GM12878 (cell line): ENCODE data around the gene WNT11. TPM values are rescaled to one million over a fixed set of nuclear protein-coding genes. Genes with fewer than 3 reads are reported as not detected.

Experiments
- ATAC-seq: fragments of 200-7000 bp; cut with Tn5 transposase; 3 replicates; pipeline ENCODE4 v1.9.1; 2020; ENCODE audit warnings: mild to moderate bottlenecking, moderate library complexity
- BruUV-seq: library from RNA; stranded (reverse); fragments of 400-500 nt; replicated peaks from 2 replicates; lab custom pipeline; 2021; lab: Mats Ljungman, UMichigan
- CTCF ChIA-PET: fragments of 300-600 bp; sonication (Branson Sonifier 250); formaldehyde crosslinking; extraction: SDS; loops from one replicate; lab custom pipeline; 2021; ENCODE audit warnings: inconsistent platforms; lab: Yijun Ruan, JAX
- POLR2A ChIA-PET: fragments of 350-600 bp; formaldehyde crosslinking; extraction: SDS; loops from one replicate; lab custom pipeline; 2021; ENCODE audit warnings: inconsistent platforms; lab: Charles Lee
- RAD21 ChIA-PET: fragments of 300-600 bp; sonication (Branson Sonifier 250); formaldehyde crosslinking; loops from one replicate; lab custom pipeline; 2023; ENCODE audit warnings: antibody characterized with exemption; ENCODE audit not compliant: unreplicated experiment; lab: Charles Lee
- SMC1A ChIA-PET: fragments of 300-600 bp; sonication (Branson Sonifier 250); formaldehyde crosslinking; loops from one replicate; lab custom pipeline; 2023; ENCODE audit not compliant: unreplicated experiment, uncharacterized antibody; lab: Charles Lee
- DNase-seq: peaks from one replicate; pipeline ENCODE4 v3.0.0-alpha.2; 2011; ENCODE audit warnings: low read depth, low spot score
- FAIRE-seq: peaks from 3 replicates; lab custom pipeline; 2011; peaks lifted over from hg19 to GRCh38; lab: Jason Lieb, UNC
- H2AFZ ChIP-seq: 2 replicates; pipeline ENCODE4 v1.6.0; 2011; ENCODE audit warnings: low read depth, low read length, control low read depth; ENCODE audit not compliant: control insufficient read depth
- H3K27ac ChIP-seq: 2 replicates; pipeline ENCODE4 v1.5.1; 2011; ENCODE audit warnings: control low read depth; ENCODE audit not compliant: control insufficient read depth, insufficient read depth
- H3K27me3 ChIP-seq, 2 experiments: replicated peaks in 1 of 2; 2 replicates each; pipeline versions ENCODE4 v1.6.0 to v1.6.1; 2011; ENCODE audit warnings: low read length in 1 of 2; ENCODE audit not compliant: control insufficient read depth in 2 of 2, insufficient read depth in 2 of 2
- H3K36me3 ChIP-seq, 2 experiments: 2 replicates each; pipeline ENCODE4 v1.5.1; 2011; ENCODE audit warnings: low read length in 1 of 2; ENCODE audit not compliant: control insufficient read depth in 2 of 2, insufficient read depth in 2 of 2
- H3K4me1 ChIP-seq: 2 replicates; pipeline ENCODE4 v1.6.1; 2011; ENCODE audit warnings: mild to moderate bottlenecking, low read length, moderate library complexity, mixed read lengths; ENCODE audit not compliant: control insufficient read depth, insufficient read depth
- H3K4me2 ChIP-seq: 2 replicates; pipeline ENCODE4 v1.6.0; 2011; ENCODE audit warnings: control low read depth; ENCODE audit not compliant: control insufficient read depth, insufficient read depth
- H3K4me3 ChIP-seq: fragments of 200-600 bp; sonication (generic); 2 replicates; pipeline ENCODE4 v1.5.1; 2016
- H3K79me2 ChIP-seq: 2 replicates; pipeline ENCODE4 v1.6.0; 2011; ENCODE audit warnings: low read length; ENCODE audit not compliant: control insufficient read depth, insufficient read depth
- H3K9ac ChIP-seq: 2 replicates; pipeline ENCODE4 v1.8.0; 2011; ENCODE audit warnings: low read length, control low read depth, mixed read lengths; ENCODE audit not compliant: control insufficient read depth, insufficient read depth
- H3K9me3 ChIP-seq: replicated peaks from 3 replicates; pipeline ENCODE4 v1.5.1; 2011; ENCODE audit warnings: mild to moderate bottlenecking, low read length; ENCODE audit not compliant: control insufficient read depth, insufficient read depth
- H4K20me1 ChIP-seq: 2 replicates; pipeline ENCODE4 v1.6.0; 2011; ENCODE audit not compliant: control insufficient read depth, insufficient read depth
- EED ChIP-seq: sonication (generic); IDR thresholded peaks from 2 replicates; pipeline ENCODE4 v1.6.1; 2016; ENCODE audit warnings: antibody characterized with exemption, low read depth
- ESRRA ChIP-seq: IDR thresholded peaks from 2 replicates; pipeline ENCODE4 v1.6.1; 2012; ENCODE audit warnings: mild to moderate bottlenecking, low read length, improper control_type of control experiment
- ETV6 ChIP-seq, 2 experiments: fragments of 450-650 bp in 1 of 2; IDR thresholded peaks in 1 of 2; conservative IDR thresholded peaks in 1 of 2; 2 replicates each; pipeline ENCODE4 v1.6.1; 2014; ENCODE audit warnings: antibody characterized with exemption in 1 of 2, borderline replicate concordance in 1 of 2, low read depth in 1 of 2, mild to moderate bottlenecking in 1 of 2, moderate library complexity in 1 of 2
- FOS ChIP-seq: IDR thresholded peaks from 3 replicates; pipeline ENCODE4 v1.6.1; 2011; ENCODE audit warnings: borderline replicate concordance; ENCODE audit not compliant: insufficient read length; ENCODE audit errors: extremely low read depth
- NFXL1 ChIP-seq: fragments of 450-650 bp; IDR thresholded peaks from 2 replicates; pipeline ENCODE4 v1.6.1; 2017; ENCODE audit warnings: antibody characterized with exemption, mild to moderate bottlenecking, borderline replicate concordance
- POLR2A ChIP-seq: IDR thresholded peaks from 2 replicates; pipeline ENCODE4 v1.6.1; 2011; ENCODE audit warnings: low read depth, mild to moderate bottlenecking, low read length
- POLR2AphosphoS5 ChIP-seq: IDR thresholded peaks from 2 replicates; pipeline ENCODE4 v1.6.1; 2011; ENCODE audit warnings: mild to moderate bottlenecking, low read length, inconsistent platforms
- POU2F2 ChIP-seq: IDR thresholded peaks from 3 replicates; pipeline ENCODE4 v1.6.1; 2011; ENCODE audit warnings: low read depth, mild to moderate bottlenecking, low read length, borderline replicate concordance
- SIN3A ChIP-seq: IDR thresholded peaks from 2 replicates; pipeline ENCODE4 v1.6.1; 2012; ENCODE audit warnings: low read depth, low read length, improper control_type of control experiment
- SMARCA5 ChIP-seq: fragments of 450-650 bp; IDR thresholded peaks from 2 replicates; pipeline ENCODE4 v1.6.1; 2017; ENCODE audit warnings: mild to moderate bottlenecking
- SPI1 ChIP-seq: IDR thresholded peaks from 2 replicates; pipeline ENCODE4 v1.6.1; 2011; ENCODE audit warnings: low read depth, mild to moderate bottlenecking, low read length, moderate library complexity, borderline replicate concordance; ENCODE audit not compliant: insufficient read depth
- STAT1 ChIP-seq: fragments of 450-650 bp; conservative IDR thresholded peaks from 2 replicates; pipeline ENCODE4 v1.6.1; 2014; ENCODE audit warnings: antibody characterized with exemption, mild to moderate bottlenecking
- TAF1 ChIP-seq: IDR thresholded peaks from 2 replicates; pipeline ENCODE4 v1.6.1; 2011; ENCODE audit warnings: mild to moderate bottlenecking, low read depth, low read length, borderline replicate concordance
- WGBS: methylation state at CpG from one replicate; pipeline ENCODE4 v1.1.6; 2016; ENCODE audit warnings: low lambda C conversion rate; ENCODE audit not compliant: insufficient replicate concordance, insufficient coverage; ENCODE audit errors: missing lambda C conversion rate; 5-methylcytosine and 5-hydroxymethylcytosine counted together
- in situ Hi-C: fragments of 300-500 bp; cut with MboI; formaldehyde crosslinking; loops from 9 replicates; pipeline ENCODE4 v1.14.3; 2018; ENCODE audit warnings: mixed read lengths
- intact Hi-C: fragments of 100-400 bp; cut with micrococcal nuclease; formaldehyde crosslinking; loops from one replicate; pipeline ENCODE4 v1.14.2; 2022; ENCODE audit not compliant: unreplicated experiment
- polyA plus RNA-seq, 11 experiments: library from polyadenylated mRNA; depleted of rRNA in 4 of 11; unstranded in 6 of 11; stranded (reverse) in 5 of 11; fragments of >200 nt; fragmentation: Nextera tagmentation in 4 of 11; fragmentation: Illumina TruSeq in 1 of 11; extraction: Ambion mirVana in 4 of 11; extraction: Trizol in 1 of 11; gene quantifications; 1 replicate in 1 of 11; 2 replicates in 10 of 11; pipeline versions ENCODE4 v1.2.1 to v1.2.3, GENCODE V29; 2011 to 2016; ENCODE audit warnings: inconsistent platforms in 2 of 11, missing spikeins in 2 of 11, low read depth in 1 of 11
- total RNA-seq, 4 experiments: library from RNA; depleted of rRNA in 3 of 4; stranded (reverse); fragments of >200 nt in 3 of 4; fragmentation: Illumina TruSeq in 1 of 4; extraction: Trizol in 1 of 4; gene quantifications; 2 replicates each; pipeline versions ENCODE4 v1.2.1 to v1.2.3, GENCODE V29; 2013 to 2021
- TF ChIP-seq, protein P1 (sequence below): fragments of 450-650 bp; formaldehyde crosslinking; IDR thresholded peaks from 2 replicates; pipeline ENCODE4 v1.5.0; 2022; ENCODE audit warnings: mild to moderate bottlenecking, missing genetic modification characterization

Gene WNT11
- total and polyA plus RNA-seq, 10 of the 15 experiments (the other 5 are each of a cell fraction or from before 2014, with no cell fraction given), result 0.05 to 0.19 TPM; not detected in 8

- ATAC-seq (no peak), DNase-seq (no peak), FAIRE-seq (no peak)
- Histone ChIP-seq H3K9me3 (no peaks in the 10 kb centered on the region), H3K4me1 (no peaks in the 10 kb centered on the region), H3K36me3 (peaks cover 9 to 32% of the 10 kb centered on the region in 2 experiments), H4K20me1 (no peaks in the 10 kb centered on the region), H3K79me2 (no peaks in the 10 kb centered on the region), H3K9ac (no peak overlapping the region), H3K27me3 (no peaks in the 10 kb centered on the region), H2AFZ (no peak overlapping the region), H3K4me3 (no peak overlapping the region), H3K4me2 (no peak overlapping the region), H3K27ac (no peak overlapping the region)
- intact Hi-C loops (no loop called here), in situ Hi-C loops (no loop called here)
- ChIA-PET RAD21 (interaction anchor here (1.0 to 2.1 kb wide), 3 partner anchors 11 to 244 kb away, joined by 3 to 10 read pairs (median 3); no protein-coding TSS in a partner anchor), SMC1A (interaction anchor here (1.8 to 2.2 kb wide), 2 partner anchors 11 to 27 kb away, joined by 4 to 6 read pairs; no protein-coding TSS in a partner anchor), CTCF (interaction anchor here (0.7 to 2.4 kb wide), 4 partner anchors 8 to 318 kb away, joined by 3 to 10 read pairs (median 6); no protein-coding TSS in a partner anchor), POLR2A (interaction anchor here (0.8 kb wide), 2 partner anchors 11 to 232 kb away, joined by 3 to 4 read pairs; no protein-coding TSS in a partner anchor)
- WGBS, result 97% methylated on average over 22 of the region's 22 CpGs
- 0 out of 2 replicates have a peak, but pooled peaks have one; percentile 32 for TF ChIP-seq POLR2A
- no peak for TF ChIP-seq SPI1
- BruUV-seq, result TSS peak; percentile 17
Measured at GRCh38 chr11:76140912-76141574, 65.3 kb downstream of the WNT11 start.

GRCh38 chr11:76139314-76139713 lies 67.0 kb downstream of the WNT11 start:
- Histone ChIP-seq H3K4me1 (no peaks in the 10 kb centered on the region), H3K79me2 (no peaks in the 10 kb centered on the region), H3K36me3 (peaks cover 9 to 43% of the 10 kb centered on the region in 2 experiments), H3K27ac (no peak overlapping the region), H2AFZ (no peak overlapping the region), H3K4me2 (no peak overlapping the region), H4K20me1 (no peaks in the 10 kb centered on the region), H3K27me3 (no peaks in the 10 kb centered on the region), H3K4me3 (no peak overlapping the region), H3K9me3 (no peaks in the 10 kb centered on the region), H3K9ac (no peak overlapping the region)
- ChIA-PET POLR2A (no interaction called here), SMC1A (interaction anchor here (1.8 kb wide), 1 partner anchor 25 kb away, joined by 4 read pairs; no protein-coding TSS in a partner anchor), RAD21 (interaction anchor here (1.4 kb wide), 1 partner anchor 242 kb away, joined by 4 read pairs; no protein-coding TSS in a partner anchor), CTCF (interaction anchor here (1.6 kb wide), 1 partner anchor 20 kb away, joined by 3 read pairs; no protein-coding TSS in a partner anchor)
- no TSS peak for BruUV-seq
- DNase-seq (no peak), ATAC-seq (no peak), FAIRE-seq (peak; percentile 35)
- intact Hi-C loops, result no loop called here
- in situ Hi-C loops, result no loop called here
- WGBS, result 84% methylated on average over 2 of the region's 2 CpGs
- no peak for TF ChIP-seq EED
- no peak for TF ChIP-seq POU2F2
- no peak for TF ChIP-seq STAT1
- no peak for TF ChIP-seq TAF1
- no peak for TF ChIP-seq POLR2AphosphoS5
- no peak for TF ChIP-seq SMARCA5
- TF ChIP-seq, protein P1, sequence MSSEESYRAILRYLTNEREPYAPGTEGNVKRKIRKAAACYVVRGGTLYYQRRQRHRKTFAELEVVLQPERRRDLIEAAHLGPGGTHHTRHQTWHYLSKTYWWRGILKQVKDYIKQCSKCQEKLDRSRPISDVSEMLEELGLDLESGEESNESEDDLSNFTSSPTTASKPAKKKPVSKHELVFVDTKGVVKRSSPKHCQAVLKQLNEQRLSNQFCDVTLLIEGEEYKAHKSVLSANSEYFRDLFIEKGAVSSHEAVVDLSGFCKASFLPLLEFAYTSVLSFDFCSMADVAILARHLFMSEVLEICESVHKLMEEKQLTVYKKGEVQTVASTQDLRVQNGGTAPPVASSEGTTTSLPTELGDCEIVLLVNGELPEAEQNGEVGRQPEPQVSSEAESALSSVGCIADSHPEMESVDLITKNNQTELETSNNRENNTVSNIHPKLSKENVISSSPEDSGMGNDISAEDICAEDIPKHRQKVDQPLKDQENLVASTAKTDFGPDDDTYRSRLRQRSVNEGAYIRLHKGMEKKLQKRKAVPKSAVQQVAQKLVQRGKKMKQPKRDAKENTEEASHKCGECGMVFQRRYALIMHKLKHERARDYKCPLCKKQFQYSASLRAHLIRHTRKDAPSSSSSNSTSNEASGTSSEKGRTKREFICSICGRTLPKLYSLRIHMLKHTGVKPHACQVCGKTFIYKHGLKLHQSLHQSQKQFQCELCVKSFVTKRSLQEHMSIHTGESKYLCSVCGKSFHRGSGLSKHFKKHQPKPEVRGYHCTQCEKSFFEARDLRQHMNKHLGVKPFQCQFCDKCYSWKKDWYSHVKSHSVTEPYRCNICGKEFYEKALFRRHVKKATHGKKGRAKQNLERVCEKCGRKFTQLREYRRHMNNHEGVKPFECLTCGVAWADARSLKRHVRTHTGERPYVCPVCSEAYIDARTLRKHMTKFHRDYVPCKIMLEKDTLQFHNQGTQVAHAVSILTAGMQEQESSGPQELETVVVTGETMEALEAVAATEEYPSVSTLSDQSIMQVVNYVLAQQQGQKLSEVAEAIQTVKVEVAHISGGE (CRISPR knock-in tag), result no peak
- no peak for TF ChIP-seq SIN3A
- TF ChIP-seq ESRRA, result no peak
- no peak for TF ChIP-seq ETV6 (conservative IDR thresholded peaks at IDR 0.05 in 1 of 2, IDR thresholded peaks at IDR 0.05 in 1 of 2; ENCODE audit: borderline replicate concordance in 1 of 2, low read depth in 1 of 2)
- TF ChIP-seq NFXL1, result no peak
- no peak for TF ChIP-seq FOS
